ENCODE data around the gene OR10R2. TPM values are rescaled to one million over a fixed set of nuclear protein-coding genes. Genes with fewer than 3 reads are reported as not detected.

Gene OR10R2
- total and polyA plus RNA-seq, 8 donors = not detected

GRCh38 chr1:158506369-158506987, 34.5 kb downstream of the OR10R2 start:
- ATAC-seq = peak; percentile 77
- H3K4me3 ChIP-seq = no peak overlapping the region

GRCh38 chr1:158507511-158507910, 35.5 kb downstream of the OR10R2 start:
- DNase-seq = no peak
- Histone ChIP-seq H3K36me3 (no peaks in the 10 kb centered on the region), H3K27ac (no peak overlapping the region), H3K4me3 (no peak overlapping the region), H3K27me3 (no peaks in the 10 kb centered on the region), H3K4me1 (no peaks in the 10 kb centered on the region), H3K9me3 (no peaks in the 10 kb centered on the region)
- intact Hi-C loops (cut with DNase I) = no loop called here
- no peak for TF ChIP-seq CTCF (IDR thresholded peaks at IDR 0.05)
- ATAC-seq = no peak

More at GRCh38 chr1:158506369-158506987, 34.5 kb downstream of the OR10R2 start:
- H3K9me3 ChIP-seq = no peaks in the 10 kb centered on the region
- no peak overlapping the region for H3K27ac ChIP-seq
- TF ChIP-seq CTCF (IDR thresholded peaks at IDR 0.05) = peak; percentile 37 to 42
- DNase-seq = peak in 1 of 4 donors; percentile 7
- H3K4me1 ChIP-seq = no peaks in the 10 kb centered on the region
- no peaks in the 10 kb centered on the region for H3K27me3 ChIP-seq
- intact Hi-C loops (cut with DNase I) = no loop called here
- H3K36me3 ChIP-seq = no peaks in the 10 kb centered on the region

- no peaks in the 10 kb centered on the region for H3K4me1 ChIP-seq
- no peak overlapping the region for H3K4me3 ChIP-seq
- H3K36me3 ChIP-seq = no peaks in the 10 kb centered on the region
- no peak for TF ChIP-seq CTCF (IDR thresholded peaks at IDR 0.05)
- intact Hi-C loops (cut with DNase I) = no loop called here
- no peak for ATAC-seq
- no peaks in the 10 kb centered on the region for H3K27me3 ChIP-seq
- DNase-seq = no peak
- H3K27ac ChIP-seq = no peak overlapping the region
- H3K9me3 ChIP-seq = no peaks in the 10 kb centered on the region
Measured at GRCh38 chr1:158509471-158510156, 37.6 kb downstream of the OR10R2 start.

GRCh38 chr1:158516966-158517365, 44.9 kb downstream of the OR10R2 start:
- ATAC-seq = no peak
- intact Hi-C loops (cut with DNase I) = no loop called here
- Histone ChIP-seq H3K27ac (no peak overlapping the region), H3K4me3 (no peak overlapping the region), H3K36me3 (no peaks in the 10 kb centered on the region), H3K27me3 (no peaks in the 10 kb centered on the region), H3K9me3 (no peaks in the 10 kb centered on the region), H3K4me1 (no peaks in the 10 kb centered on the region)
- DNase-seq = no peak
- no peak for TF ChIP-seq CTCF (IDR thresholded peaks at IDR 0.05)

- Histone ChIP-seq H3K9me3 (no peaks in the 10 kb centered on the region), H3K4me1 (no peaks in the 10 kb centered on the region), H3K36me3 (no peaks in the 10 kb centered on the region), H3K27ac (no peak overlapping the region), H3K4me3 (no peak overlapping the region), H3K27me3 (no peaks in the 10 kb centered on the region)
- no peak for ATAC-seq
- DNase-seq = no peak
- intact Hi-C loops (cut with DNase I) = no loop called here
- TF ChIP-seq CTCF (IDR thresholded peaks at IDR 0.05) = no peak
Measured at GRCh38 chr1:158520021-158520420, 48.0 kb downstream of the OR10R2 start.
